Astrocyte (in vitro differentiated cells and primary cell): ENCODE results near the gene PRTN3.

Experiments used
- CTCF ChIP-seq: IDR thresholded peaks from 2 replicates; pipeline ENCODE4 v1.5.1; 2011; ENCODE audit warnings: low read depth, mild to moderate bottlenecking, inconsistent platforms, low read length, moderate library complexity; ENCODE audit not compliant: insufficient read depth
- EZH2 ChIP-seq: IDR thresholded peaks from 2 replicates; pipeline ENCODE4 v1.6.1; 2012; ENCODE audit warnings: mild to moderate bottlenecking, low read length, inconsistent platforms; ENCODE audit not compliant: insufficient read depth

GRCh38 chr19:873561-874041 is 32.8 kb downstream of the PRTN3 start:
- TF ChIP-seq CTCF (no peak), EZH2 (no peak)
